ENCODE data around the gene KCND2.
"Not testable (repeated sequence)": the region's sequence is repeated elsewhere in the genome, so short reads cannot be mapped to it uniquely, and the experiment has no call there.

The KCND2 gene

DNA sequence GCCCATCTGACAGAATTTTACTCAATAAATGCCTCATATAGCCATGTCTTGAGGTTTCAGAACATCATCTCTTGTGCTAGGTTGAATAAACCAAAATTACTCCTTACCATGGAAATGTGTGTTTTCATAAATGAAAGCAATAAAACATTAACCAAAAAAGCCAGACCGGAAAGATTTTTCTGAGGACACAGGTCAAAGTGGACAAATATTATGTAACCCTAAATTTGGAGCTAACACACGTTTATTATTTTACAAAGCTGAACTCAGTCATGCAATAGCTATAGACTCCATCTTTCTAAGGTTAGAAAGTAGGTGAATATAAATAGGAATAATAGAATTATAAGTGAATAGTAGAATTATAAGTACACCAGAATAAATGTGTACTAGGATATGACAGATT lies 315.9 kb downstream of the KCND2 start:
- no peak for DNase-seq

DNA sequence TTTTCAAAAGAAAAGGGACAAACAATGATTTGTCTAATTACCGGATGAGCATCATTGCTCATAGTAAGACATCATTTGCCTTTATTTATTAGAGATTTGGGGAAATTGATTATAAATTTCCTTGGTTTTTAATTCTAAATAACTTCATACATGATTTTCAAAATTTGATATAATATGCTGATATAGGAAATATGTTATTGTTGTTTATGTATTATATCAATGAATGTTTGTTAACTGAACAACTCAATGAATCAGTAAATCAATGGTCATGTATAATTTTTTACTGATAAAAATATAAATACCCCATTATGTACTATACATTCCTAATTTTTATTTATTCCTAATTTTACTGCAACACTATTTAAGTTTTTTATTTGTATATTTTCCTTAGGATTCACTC lies 327.6 kb downstream of the KCND2 start:
- no peak for DNase-seq

- DNase-seq, result no peak
These were observed 330.4 kb downstream of the KCND2 start for GRCh38 chr7:120603366-120603765.

- no peak for DNase-seq
These were observed 336.3 kb downstream of the KCND2 start for GRCh38 chr7:120609136-120609753.

GRCh38 chr7:120611975-120612374 lies 339.0 kb downstream of the KCND2 start:
- DNase-seq, result no peak

GRCh38 chr7:120615703-120616102 lies 342.7 kb downstream of the KCND2 start:
- no peak for DNase-seq

DNA sequence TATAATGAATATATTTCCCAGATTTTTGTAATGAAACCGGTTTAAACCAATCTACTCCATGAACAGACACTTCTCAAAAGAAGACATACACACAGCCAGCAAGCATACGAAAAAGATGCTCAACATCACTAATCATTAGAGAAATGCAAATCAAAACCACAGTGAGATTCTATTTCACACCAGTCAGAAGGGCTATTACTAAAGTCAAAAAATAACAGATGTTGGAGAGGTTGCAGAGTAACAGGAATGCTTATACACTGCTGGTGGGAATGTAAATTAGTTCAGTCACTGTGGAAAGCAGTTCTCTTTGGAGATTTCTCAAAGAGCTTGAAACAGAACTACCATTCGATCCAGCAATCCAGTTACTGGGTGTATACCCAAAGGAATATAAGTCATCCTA lies 344.3 kb downstream of the KCND2 start:
- no peak for DNase-seq

DNA sequence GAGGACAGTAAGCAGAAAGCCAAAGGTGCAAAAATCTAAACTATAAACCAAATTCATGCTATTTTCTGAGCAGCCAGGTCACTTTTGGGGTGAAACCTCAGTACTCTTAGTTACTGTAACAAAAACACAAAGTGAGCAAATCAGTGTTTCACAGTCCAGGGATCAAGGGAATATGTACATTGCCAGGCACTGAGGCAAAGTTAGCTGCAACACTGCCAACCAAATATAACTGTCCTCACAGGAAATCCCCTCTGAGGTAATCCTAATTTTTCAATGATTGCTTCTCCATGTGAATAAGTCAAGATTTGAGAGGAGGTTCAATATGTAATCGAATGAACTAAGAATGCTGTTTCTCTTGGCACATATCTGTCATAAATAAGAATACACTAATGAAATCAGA lies 355.3 kb downstream of the KCND2 start:
- DNase-seq, result no peak

DNA sequence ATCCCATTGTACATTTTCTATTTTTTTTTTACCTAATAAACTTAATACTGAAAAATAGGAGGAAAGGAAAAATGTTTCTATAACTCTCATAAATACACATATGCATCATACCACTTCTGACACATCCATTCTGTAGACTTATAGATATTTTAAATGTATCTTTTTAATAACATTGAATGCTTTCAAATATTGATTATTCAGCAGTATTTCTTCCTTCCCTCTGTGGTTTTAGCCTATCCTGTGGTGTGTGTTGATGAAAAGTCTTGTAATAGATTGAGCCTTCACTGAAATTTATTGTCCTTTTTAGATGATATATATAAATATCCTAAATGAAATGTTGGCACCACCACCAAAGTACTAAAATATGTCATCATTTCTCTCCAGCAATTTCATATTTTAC lies 366.9 kb downstream of the KCND2 start:
- no peak for DNase-seq

DNA sequence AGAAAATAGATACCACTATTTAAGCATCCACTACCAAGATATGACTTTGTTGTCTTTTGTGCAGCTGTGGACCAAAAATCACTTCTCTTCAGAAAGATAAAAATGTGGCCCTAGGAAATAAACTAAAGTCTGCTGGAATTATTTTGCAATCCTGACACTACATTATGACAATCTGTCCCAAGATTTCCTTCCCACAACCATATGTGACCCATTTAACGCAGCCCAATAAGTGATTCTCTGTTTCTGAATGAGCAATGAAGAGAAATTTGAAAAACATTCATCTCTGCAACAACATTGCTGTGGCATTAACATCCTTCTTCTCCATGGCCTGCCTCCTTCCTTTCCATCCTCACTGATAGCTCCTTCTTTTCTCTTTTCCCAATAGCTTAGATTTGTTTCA lies 373.0 kb downstream of the KCND2 start:
- DNase-seq, result no peak

- no peak for DNase-seq
These were observed 381.3 kb downstream of the KCND2 start for GRCh38 chr7:120654241-120654640.

- no peak for DNase-seq
These were observed 385.5 kb downstream of the KCND2 start for GRCh38 chr7:120658516-120658915.

DNA sequence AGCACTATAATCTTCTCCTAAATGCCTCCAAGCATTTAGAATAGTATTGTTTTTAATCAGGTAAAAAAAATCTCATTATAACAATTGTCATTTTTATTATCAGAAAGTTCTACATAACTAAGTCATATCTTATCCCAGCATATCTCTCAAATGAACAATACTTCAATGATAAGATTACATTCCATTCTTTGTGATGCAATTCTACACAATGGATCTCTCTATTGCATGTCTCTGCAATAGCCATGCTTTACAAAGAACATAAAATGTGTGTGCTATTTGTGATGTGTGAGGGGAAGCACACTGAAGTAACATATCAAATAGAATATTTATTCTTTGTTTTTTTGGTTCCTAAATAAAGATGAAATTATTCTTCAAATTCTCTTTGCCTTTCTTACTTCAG lies 389.3 kb downstream of the KCND2 start:
- no peak for DNase-seq

- no peak for DNase-seq
These were observed 392.1 kb downstream of the KCND2 start for GRCh38 chr7:120665068-120665467.

- DNase-seq, result no peak
These were observed 402.1 kb downstream of the KCND2 start for GRCh38 chr7:120675076-120675475.

DNA sequence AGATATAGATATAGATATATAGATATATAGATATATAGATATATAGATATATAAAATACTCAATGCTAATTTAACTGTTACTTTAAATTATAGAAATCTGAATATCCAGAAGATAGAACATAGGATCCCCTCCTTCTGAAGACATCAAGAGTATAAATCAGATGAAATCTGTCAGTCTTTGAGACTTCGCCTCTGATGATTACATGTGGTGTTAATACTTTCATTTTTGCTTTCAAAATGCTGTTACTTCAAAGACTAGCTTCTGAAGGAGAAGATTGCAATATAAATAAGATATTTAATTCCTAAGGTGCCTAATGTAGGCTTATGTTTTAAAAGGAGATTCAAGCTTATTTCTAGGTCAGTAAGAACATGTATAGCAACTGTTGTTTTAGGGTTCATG lies 404.6 kb downstream of the KCND2 start:
- DNase-seq, result no peak

GRCh38 chr7:120680985-120681384 lies 408.0 kb downstream of the KCND2 start:
- no peak for DNase-seq

GRCh38 chr7:120684463-120684862 lies 411.5 kb downstream of the KCND2 start:
- DNase-seq, result no peak

GRCh38 chr7:120691915-120692314 lies 418.9 kb downstream of the KCND2 start:
- no peak for DNase-seq

- no peak for DNase-seq
These were observed 422.9 kb downstream of the KCND2 start for GRCh38 chr7:120695848-120696247.

DNA sequence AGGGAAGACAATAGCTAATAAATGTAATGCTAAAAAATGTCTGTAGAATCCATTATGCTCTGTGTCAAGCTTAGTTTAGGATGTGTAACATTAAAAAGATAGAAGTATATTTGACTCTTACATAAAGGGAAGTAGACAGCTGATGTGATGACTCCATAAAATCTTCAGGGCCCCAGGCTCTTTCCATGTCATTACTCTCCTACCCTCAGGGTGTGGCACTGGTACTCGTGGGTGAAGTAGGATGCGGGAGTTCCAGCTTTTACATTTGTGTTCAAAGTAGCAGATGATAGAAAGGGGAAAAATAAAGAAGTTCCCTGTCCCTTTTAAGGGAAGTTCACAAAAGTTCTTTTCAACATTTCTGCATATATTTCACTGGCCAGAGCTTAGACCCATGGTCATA lies 427.8 kb downstream of the KCND2 start:
- no peak for DNase-seq

GRCh38 chr7:120702408-120702807 lies 429.4 kb downstream of the KCND2 start:
- not testable (repeated sequence) for DNase-seq

DNA sequence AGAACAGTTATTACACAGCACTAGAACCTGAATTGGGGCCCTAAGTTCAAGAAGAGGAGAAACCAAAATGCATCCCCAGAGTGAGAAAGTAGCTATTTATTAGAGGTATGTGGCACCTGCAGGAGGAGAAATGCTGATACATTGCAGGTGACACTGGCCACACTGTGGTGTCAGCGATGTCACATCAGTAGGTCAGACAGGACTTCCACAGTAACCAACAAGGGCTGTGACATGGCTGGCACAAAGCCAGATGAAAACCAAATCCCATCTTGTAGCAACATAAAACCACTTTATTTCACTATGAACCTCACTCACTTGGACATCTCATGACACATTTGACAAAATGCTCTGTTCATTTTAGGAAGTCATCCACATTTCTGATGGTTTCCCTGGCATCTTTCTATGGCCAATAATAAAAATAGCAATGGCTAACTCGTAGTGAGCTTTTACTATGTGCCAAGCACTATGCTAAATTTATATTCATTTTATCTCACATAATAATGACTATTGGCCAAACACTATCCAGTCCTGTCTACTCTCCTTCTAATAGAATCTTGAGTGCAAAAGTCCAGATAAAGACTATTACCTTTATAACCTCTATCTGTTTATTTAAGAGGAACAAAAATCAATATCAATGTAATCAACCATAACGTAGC lies 430.7 kb downstream of the KCND2 start:
- no peak for DNase-seq

DNA sequence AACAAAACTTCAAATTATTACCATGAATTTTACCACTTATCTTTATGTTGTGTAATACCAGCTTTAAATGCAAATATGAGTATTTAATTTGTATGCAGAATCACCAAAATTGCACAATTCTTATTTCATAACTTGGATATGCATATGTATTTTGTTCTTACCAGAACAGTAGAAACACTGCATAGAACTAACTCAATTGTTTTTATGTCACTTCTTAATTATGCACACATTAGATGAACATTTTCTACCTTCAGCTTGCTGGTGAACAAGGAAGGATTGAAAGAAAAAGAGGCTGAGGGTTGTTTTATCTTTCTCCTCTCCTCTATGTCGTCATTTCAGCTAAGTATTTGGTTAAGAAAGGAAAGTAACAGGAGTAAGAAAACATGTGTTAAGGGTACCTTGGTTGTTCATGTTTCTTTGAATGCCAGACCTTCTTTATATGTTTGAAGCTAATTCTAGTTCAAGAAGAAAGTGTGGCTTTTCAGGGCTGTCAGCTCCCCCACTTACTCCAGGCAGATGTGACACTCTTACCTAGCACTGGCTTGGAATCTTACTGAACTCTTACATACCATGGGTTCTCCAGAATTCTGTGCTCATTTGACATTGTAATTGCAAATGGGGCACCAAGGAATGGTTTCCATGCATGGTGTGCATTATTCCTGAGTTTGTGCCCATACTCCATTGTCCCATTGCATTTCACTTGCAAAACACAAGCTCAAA lies 436.4 kb downstream of the KCND2 start:
- DNase-seq, result no peak

DNA sequence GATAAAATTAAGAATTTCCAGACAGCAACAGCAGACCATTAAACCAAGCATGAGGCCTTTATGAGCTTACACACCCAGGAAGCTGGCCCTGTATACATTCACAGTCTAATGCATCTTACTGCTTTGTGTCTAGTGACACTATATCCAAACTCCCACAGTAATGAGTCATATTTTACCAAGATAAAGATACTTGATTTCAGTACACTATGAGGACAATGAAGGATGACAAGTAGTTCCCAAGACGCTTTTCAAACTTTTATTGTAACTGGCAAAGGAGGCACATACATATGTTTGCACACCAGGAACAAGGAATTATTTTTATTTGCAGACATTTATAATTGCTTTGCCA lies 437.0 kb downstream of the KCND2 start:
- no peak for DNase-seq

Measured in stimulated activated naive CD4-positive, alpha-beta T cell (primary cell).